Nephron progenitor cell (in vitro differentiated cells): ENCODE data around the gene SLC30A5.
"Not testable (repeated sequence)": the region's sequence is repeated elsewhere in the genome, so short reads cannot be mapped to it uniquely, and the experiment has no call there.

Source experiments
- DNase-seq: peaks from one replicate; pipeline ENCODE4 v3.0.0; 2021
- H3K27ac Mint-ChIP-seq: 2 replicates; pipeline ENCODE4 v1.8.0; 2021; ENCODE audit warnings: mild to moderate bottlenecking, moderate library complexity, mixed read lengths
- H3K27me3 Mint-ChIP-seq: 2 replicates; pipeline ENCODE4 v1.8.0; 2021; ENCODE audit warnings: mild to moderate bottlenecking, low read depth, mixed read lengths; ENCODE audit not compliant: poor library complexity
- H3K36me3 Mint-ChIP-seq: 2 replicates; pipeline ENCODE4 v1.8.0; 2021; ENCODE audit warnings: low read depth, mixed read lengths
- H3K4me1 Mint-ChIP-seq: 2 replicates; pipeline ENCODE4 v1.8.0; 2021; ENCODE audit warnings: mixed read lengths
- H3K4me3 Mint-ChIP-seq: 2 replicates; pipeline ENCODE4 v1.8.0; 2021; ENCODE audit warnings: mild to moderate bottlenecking, moderate library complexity, mixed read lengths
- H3K9me3 Mint-ChIP-seq: 2 replicates; pipeline ENCODE4 v1.8.0; 2021; ENCODE audit warnings: mild to moderate bottlenecking, moderate library complexity, mixed read lengths
- TF ChIP-seq, protein P1 (sequence below): fragments of 200-600 bp; sonication (generic); IDR thresholded peaks from 2 replicates; pipeline ENCODE4 v1.5.0; 2021; ENCODE audit warnings: antibody characterized with exemption

SLC30A5 gene

DNA sequence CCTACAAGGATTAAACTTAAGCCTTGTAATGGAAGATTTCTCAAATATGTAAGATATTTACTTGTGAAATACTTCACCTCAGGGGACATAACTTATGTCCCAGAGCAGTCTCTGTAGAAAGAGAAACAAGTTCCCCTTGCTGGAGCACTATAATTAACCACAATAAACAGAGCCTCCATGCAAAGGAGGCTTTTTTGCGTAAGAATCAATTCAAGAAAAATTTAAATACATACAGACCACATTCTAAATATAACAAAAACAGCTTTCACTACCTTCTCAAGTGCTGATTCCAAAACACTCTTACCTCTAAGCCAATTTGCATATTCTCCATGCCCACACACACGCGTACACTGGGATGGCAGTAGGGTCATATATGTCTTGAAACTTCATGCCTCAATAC is 42.5 kb downstream of the SLC30A5 start:
- Mint-ChIP-seq H3K27ac (no peak overlapping the region), H3K27me3 (no peaks in the 10 kb centered on the region), H3K36me3 (peaks cover 5% of the 10 kb centered on the region), H3K4me3 (no peak overlapping the region), H3K9me3 (peaks cover 24% of the 10 kb centered on the region), H3K4me1 (no peaks in the 10 kb centered on the region)
- TF ChIP-seq, protein P1, sequence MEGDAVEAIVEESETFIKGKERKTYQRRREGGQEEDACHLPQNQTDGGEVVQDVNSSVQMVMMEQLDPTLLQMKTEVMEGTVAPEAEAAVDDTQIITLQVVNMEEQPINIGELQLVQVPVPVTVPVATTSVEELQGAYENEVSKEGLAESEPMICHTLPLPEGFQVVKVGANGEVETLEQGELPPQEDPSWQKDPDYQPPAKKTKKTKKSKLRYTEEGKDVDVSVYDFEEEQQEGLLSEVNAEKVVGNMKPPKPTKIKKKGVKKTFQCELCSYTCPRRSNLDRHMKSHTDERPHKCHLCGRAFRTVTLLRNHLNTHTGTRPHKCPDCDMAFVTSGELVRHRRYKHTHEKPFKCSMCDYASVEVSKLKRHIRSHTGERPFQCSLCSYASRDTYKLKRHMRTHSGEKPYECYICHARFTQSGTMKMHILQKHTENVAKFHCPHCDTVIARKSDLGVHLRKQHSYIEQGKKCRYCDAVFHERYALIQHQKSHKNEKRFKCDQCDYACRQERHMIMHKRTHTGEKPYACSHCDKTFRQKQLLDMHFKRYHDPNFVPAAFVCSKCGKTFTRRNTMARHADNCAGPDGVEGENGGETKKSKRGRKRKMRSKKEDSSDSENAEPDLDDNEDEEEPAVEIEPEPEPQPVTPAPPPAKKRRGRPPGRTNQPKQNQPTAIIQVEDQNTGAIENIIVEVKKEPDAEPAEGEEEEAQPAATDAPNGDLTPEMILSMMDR, result no peak
- no peak for DNase-seq

DNA sequence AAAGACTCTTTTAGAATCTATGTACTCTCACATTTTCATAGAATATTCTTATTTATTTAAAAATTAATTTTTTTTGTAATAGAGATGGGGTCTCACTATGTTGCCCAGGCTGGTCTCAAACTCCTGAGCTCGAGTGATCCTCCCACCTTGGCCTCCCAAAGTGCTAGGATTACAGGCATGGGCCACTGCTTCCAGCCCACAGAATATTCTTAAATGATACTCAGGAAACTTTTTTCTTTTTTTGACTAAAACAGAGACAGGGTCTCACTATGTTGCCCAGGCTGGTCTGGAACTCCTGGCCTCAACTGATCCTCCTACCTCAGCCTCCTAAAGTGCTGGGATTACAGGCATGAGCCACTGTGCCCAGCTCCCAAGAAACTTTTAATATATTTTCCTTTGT is 43.4 kb downstream of the SLC30A5 start:
- H3K27me3 Mint-ChIP-seq, H3K4me1 Mint-ChIP-seq, H3K27ac Mint-ChIP-seq, DNase-seq, H3K4me3 Mint-ChIP-seq, H3K36me3 Mint-ChIP-seq: not testable (repeated sequence)
- H3K9me3 Mint-ChIP-seq, result peaks cover 28% of the 10 kb centered on the region

DNA sequence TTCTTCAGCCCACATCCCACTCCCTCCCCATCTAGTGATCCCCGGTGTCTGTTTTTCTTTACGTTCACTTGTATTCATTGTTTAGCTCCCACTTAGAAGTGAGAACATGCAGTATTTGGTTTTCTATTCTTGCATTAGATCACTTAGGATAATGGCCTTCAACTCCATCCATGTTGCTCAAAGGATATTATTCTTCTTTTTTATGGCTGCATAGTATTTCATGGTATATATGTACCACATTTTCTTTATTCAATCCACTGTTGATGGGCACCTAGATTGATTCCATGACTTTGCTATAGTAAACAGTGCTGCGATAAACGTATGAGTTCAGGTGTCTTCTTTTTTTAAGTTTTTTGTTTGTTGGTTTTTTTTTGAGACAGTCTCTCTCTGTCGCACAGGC is 44.0 kb downstream of the SLC30A5 start:
- H3K36me3 Mint-ChIP-seq, result peaks cover 5% of the 10 kb centered on the region
- H3K9me3 Mint-ChIP-seq, result peaks cover 32% of the 10 kb centered on the region
- no peaks in the 10 kb centered on the region for H3K4me1 Mint-ChIP-seq
- no peak overlapping the region for H3K4me3 Mint-ChIP-seq
- TF ChIP-seq, protein P1, result no peak
- H3K27me3 Mint-ChIP-seq, result no peaks in the 10 kb centered on the region
- no peak overlapping the region for H3K27ac Mint-ChIP-seq
- DNase-seq, result no peak

DNA sequence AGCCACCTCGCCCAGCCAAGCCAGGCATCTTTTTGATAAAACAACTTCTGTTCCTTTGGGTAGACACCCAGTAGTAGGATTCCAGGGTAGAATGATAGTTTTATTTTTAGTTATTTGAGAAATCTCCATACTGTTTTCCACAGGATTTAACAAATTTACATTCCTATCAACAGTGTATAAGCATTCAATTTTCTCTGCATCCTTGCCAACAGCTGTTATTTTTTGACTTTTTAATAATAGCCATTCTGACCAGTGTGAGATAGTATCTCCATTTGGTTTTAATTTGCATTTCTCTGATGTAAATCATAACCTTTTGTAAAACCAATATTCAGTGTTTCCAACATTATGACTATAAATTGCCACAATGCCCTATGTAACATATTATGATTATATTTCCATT is 45.0 kb downstream of the SLC30A5 start:
- peaks cover under 1% of the 10 kb centered on the region for H3K36me3 Mint-ChIP-seq

DNA sequence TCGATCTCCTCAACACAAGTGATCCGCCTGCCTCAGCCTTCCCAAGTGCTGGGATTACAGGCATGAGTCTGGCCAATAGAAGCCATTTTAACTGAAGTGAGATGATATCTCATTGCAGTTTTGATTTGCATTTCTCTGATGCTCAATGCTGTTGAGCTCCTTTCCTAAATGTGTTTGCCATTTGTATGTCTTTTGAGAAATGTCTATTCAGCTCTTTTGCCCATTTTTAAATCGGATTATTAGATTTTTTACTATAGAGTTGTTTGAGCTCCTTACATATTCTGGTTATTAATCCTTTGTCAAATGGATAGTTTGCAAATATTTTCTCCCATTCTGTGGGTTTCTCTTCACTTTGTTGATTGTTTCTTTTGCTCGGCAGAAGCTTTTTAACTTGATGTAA is 46.4 kb downstream of the SLC30A5 start:
- H3K36me3 Mint-ChIP-seq, H3K4me1 Mint-ChIP-seq, H3K4me3 Mint-ChIP-seq, H3K27me3 Mint-ChIP-seq, DNase-seq, H3K27ac Mint-ChIP-seq: not testable (repeated sequence)
- peaks cover 43% of the 10 kb centered on the region for H3K9me3 Mint-ChIP-seq

More for the DNA sequence above, 45.0 kb downstream of the SLC30A5 start:
- Mint-ChIP-seq H3K9me3 (peaks cover 40% of the 10 kb centered on the region), H3K27me3 (no peaks in the 10 kb centered on the region), H3K27ac (no peak overlapping the region), H3K4me3 (no peak overlapping the region), H3K4me1 (no peaks in the 10 kb centered on the region)
- no peak for DNase-seq
- TF ChIP-seq, protein P1, result no peak

DNA sequence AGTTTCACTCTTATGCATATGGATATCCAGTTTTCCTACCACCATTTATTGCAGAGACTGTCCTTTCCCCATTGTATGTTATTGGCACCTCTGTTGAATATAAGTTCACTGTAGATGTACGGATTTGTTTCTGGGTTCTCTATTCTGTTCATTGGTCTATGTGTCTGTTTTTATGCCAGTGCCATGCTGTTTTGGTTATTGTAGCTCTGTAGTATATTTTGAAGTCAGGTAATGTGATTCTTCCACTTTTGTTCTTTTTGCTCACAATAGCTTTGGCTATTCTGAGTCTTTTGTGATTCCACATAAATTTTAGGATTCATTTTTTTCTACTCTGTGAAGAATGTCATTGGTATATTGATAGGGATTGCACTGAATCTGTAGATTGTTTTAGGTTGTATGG is 47.0 kb downstream of the SLC30A5 start:
- no peak for DNase-seq
- TF ChIP-seq, protein P1, result no peak
- Mint-ChIP-seq H3K27ac (peak overlapping the region; percentile 22), H3K4me3 (no peak overlapping the region), H3K4me1 (no peaks in the 10 kb centered on the region), H3K36me3 (no peaks in the 10 kb centered on the region), H3K9me3 (peaks cover 45% of the 10 kb centered on the region), H3K27me3 (no peaks in the 10 kb centered on the region)

DNA sequence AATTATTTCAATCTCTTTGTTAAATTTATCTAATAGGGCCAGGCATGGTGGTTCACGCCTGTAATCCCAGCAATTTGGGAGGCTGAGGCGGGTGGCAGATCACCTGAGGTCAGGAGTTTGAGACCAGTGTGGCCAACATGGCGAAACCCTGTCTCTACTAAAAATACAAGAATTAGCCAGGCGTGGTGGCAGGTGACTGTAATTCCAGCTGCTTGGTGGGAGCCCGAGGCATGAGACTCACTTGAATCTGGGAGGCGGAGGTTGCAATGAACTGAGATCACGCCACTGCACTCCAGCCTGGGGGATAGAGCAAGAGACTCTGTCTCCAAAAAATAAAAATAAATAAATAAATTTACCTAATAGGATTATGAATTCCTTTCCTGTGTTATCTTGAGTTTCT is 54.8 kb downstream of the SLC30A5 start:
- Mint-ChIP-seq H3K9me3 (peaks cover 13% of the 10 kb centered on the region), H3K27ac (peak overlapping the region; percentile 66)
- H3K4me1 Mint-ChIP-seq, H3K36me3 Mint-ChIP-seq, H3K4me3 Mint-ChIP-seq, H3K27me3 Mint-ChIP-seq, DNase-seq: not testable (repeated sequence)
